ENCODE measurements around the gene YWHAE. TPM values are rescaled to one million over a fixed set of nuclear protein-coding genes. Genes with fewer than 3 reads are reported as not detected.
A peak's percentile ranks its signal among the peaks of the same experiment; 100 is the strongest.
"Not testable (repeated sequence)": the region's sequence is repeated elsewhere in the genome, so short reads cannot be mapped to it uniquely, and the experiment has no call there.

Gene YWHAE
- polyA plus RNA-seq, 1 experiment: 1,187 TPM

DNA sequence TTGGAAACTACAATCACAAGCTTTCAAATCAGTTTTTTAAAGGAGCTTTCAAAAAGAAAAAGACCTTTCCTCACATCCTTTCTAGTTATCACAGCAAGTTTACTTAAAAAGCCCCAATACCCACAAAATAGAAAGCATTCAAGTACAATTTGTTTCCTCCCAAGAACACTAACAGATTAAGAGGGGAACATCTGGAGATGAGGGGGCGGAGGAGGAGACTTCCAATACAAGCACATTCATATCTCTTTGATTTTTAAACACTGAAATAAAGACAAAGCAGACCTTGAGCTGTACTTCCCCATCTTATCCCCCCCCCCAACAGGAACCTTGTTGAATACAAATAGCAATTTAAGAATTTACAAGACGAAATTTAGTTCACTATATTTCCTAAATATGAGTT, 2.0 kb downstream of the YWHAE start:
- no peak for DNase-seq (ENCODE audit: low read depth, low spot score)
- TF ChIP-seq, protein P1, sequence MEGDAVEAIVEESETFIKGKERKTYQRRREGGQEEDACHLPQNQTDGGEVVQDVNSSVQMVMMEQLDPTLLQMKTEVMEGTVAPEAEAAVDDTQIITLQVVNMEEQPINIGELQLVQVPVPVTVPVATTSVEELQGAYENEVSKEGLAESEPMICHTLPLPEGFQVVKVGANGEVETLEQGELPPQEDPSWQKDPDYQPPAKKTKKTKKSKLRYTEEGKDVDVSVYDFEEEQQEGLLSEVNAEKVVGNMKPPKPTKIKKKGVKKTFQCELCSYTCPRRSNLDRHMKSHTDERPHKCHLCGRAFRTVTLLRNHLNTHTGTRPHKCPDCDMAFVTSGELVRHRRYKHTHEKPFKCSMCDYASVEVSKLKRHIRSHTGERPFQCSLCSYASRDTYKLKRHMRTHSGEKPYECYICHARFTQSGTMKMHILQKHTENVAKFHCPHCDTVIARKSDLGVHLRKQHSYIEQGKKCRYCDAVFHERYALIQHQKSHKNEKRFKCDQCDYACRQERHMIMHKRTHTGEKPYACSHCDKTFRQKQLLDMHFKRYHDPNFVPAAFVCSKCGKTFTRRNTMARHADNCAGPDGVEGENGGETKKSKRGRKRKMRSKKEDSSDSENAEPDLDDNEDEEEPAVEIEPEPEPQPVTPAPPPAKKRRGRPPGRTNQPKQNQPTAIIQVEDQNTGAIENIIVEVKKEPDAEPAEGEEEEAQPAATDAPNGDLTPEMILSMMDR (IDR thresholded peaks at IDR 0.05; ENCODE audit: low read depth, low read length): no peak
- ChIA-PET POLR2A (no interaction called here), CTCF (interaction anchor here (3.5 kb wide), 1 partner anchor 33 kb away, joined by 24 read pairs; no protein-coding TSS in a partner anchor)
- Histone ChIP-seq H3K9me3 (ENCODE audit: control insufficient read depth, insufficient read depth, low read length) (no peaks in the 10 kb centered on the region; the same call in 1 of the 2 replicates), H3K27ac (ENCODE audit: low read depth, low read length) (no peak overlapping the region), H3K27me3 (ENCODE audit: control insufficient read depth, insufficient read depth, low read length) (no peaks in the 10 kb centered on the region), H3K4me3 (ENCODE audit: low read depth, low read length) (peak overlapping the region; percentile 88)

DNA sequence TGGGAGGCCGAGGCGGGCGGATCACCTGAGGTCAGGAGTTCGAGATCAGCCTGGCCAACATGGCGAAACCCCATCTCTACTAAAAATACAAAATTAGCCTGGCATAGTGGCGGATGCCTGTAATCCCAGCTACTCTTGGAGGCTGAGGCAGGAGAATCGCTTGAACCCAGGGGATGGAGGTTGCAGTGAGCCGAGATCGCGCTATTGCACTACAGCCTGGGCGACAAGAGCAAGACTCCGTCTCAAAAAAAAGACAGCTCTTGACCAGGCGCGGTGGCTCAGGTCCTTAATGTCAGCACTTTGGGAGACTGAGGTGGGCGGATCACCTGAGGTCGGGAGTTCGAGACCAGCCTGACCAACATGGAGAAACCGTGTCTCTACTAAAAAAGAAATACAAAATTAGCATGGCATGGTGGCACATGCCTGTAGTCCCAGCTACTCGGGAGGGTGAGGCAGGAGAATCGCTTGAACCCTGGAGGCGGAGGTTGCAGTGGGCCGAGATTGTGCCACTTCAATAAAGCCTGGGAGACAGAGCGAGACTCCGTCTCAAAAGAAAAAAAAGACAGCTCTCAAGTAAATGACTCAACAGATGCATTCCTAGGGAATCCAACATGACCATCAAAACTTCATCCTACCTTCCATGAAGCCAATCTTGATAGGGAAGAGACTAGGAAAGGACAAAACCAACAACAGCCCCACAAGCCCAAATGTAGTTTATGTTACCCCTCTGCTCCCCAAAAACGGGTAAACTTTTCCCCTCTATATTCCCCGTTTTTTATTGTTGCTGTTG, 4.0 kb downstream of the YWHAE start:
- H3K27me3 ChIP-seq (ENCODE audit: control insufficient read depth, insufficient read depth, low read length); DNase-seq (ENCODE audit: low read depth, low spot score); H3K4me3 ChIP-seq (ENCODE audit: low read depth, low read length); POLR2A ChIA-PET; H3K9me3 ChIP-seq (ENCODE audit: control insufficient read depth, insufficient read depth, low read length); H3K27ac ChIP-seq (ENCODE audit: low read depth, low read length): not testable (repeated sequence)
- CTCF ChIA-PET: interaction anchor here (3.5 kb wide), 1 partner anchor 31 kb away, joined by 24 read pairs; no protein-coding TSS in a partner anchor

DNA sequence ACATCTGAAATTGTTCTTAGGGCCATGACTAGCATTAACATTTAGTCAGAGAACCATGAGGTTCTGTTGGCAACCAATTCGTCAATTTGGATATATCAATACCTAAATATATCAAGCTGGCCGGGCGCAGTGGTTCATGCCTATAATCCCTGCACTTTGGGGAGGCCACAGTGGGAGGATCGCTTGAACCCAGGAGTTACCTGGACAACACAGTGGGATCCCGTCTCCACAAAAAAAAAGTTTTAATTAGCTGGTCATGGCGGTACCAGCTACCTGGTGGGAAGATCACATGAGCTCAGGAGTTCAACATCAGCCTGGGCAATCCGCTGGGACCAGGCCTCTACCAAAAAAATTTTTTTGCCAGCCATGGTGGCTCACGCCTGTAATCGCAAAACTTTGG, 8.4 kb downstream of the YWHAE start:
- no peak overlapping the region for H3K27ac ChIP-seq (ENCODE audit: low read depth, low read length)

DNA sequence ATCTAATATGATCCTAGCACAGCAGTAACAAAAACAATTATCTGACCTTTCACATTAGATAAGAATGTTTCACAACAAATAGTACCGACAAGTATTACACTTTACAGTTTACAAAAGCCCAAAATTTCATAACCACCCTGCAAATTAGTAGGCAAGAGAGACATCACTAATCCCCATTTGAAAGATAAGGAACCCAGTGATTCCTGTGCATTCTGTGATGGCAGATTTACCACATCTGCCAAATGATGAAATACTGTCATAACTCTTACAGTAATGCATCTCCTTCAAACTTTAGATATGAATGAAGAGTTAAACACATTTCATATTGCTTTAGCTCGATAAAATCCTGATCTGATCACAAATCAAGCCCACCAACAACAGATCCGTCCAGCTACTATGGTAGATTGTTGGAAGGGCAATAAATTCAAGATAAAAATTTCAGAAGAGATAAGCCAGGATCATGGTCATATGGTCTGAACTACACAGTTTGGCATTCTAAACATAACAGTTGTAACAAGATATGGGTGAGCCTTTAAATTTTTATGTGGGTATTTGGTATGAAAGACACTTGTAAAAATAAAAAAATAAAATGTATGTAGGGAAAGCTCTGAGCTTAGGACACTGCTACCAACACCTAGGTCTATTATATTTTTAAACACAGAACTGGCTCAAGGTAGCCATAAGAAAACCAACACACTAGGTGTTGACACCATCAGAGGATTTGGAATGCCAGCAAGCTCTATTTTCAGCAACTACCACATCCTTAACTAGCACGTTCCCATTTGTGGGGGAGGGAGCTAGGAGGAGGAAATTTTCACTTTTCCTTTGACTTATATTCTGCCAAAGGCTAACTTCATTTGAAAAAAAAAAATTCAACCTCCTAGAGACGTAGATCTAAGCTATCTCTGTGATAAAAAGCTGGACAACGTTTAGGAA, 9.3 kb downstream of the YWHAE start:
- POLR2A ChIA-PET: interaction anchor here (0.7 to 1.3 kb wide), 2 partner anchors 9 to 23 kb away, joined by 3 to 5 read pairs; partner anchors contain the start of gene YWHAE
- TF ChIP-seq, protein P1 (IDR thresholded peaks at IDR 0.05; ENCODE audit: low read depth, low read length): no peak
- CTCF ChIA-PET: interaction anchor here (1.2 to 6.4 kb wide), 2 partner anchors 25 to 29 kb away, joined by 4 to 68 read pairs; no protein-coding TSS in a partner anchor
- Histone ChIP-seq H3K27me3 (ENCODE audit: control insufficient read depth, insufficient read depth, low read length) (no peaks in the 10 kb centered on the region), H3K4me3 (ENCODE audit: low read depth, low read length) (no peak overlapping the region), H3K27ac (ENCODE audit: low read depth, low read length) (no peak overlapping the region), H3K9me3 (ENCODE audit: control insufficient read depth, insufficient read depth, low read length) (no peaks in the 10 kb centered on the region)
- no peak for DNase-seq (ENCODE audit: low read depth, low spot score)

More for the DNA sequence above, 8.4 kb downstream of the YWHAE start:
- Histone ChIP-seq H3K4me3 (ENCODE audit: low read depth, low read length) (no peak overlapping the region), H3K9me3 (ENCODE audit: control insufficient read depth, insufficient read depth, low read length) (no peaks in the 10 kb centered on the region), H3K27me3 (ENCODE audit: control insufficient read depth, insufficient read depth, low read length) (no peaks in the 10 kb centered on the region)
- POLR2A ChIA-PET: interaction anchor here (0.6 to 1.3 kb wide), 2 partner anchors 8 to 35 kb away, joined by 5 read pairs; partner anchors contain the start of gene YWHAE
- TF ChIP-seq, protein P1 (IDR thresholded peaks at IDR 0.05; ENCODE audit: low read depth, low read length): no peak
- CTCF ChIA-PET: interaction anchor here (1.2 to 6.4 kb wide), 2 partner anchors 26 to 30 kb away, joined by 4 to 68 read pairs; no protein-coding TSS in a partner anchor
- no peak for DNase-seq (ENCODE audit: low read depth, low spot score)

DNA sequence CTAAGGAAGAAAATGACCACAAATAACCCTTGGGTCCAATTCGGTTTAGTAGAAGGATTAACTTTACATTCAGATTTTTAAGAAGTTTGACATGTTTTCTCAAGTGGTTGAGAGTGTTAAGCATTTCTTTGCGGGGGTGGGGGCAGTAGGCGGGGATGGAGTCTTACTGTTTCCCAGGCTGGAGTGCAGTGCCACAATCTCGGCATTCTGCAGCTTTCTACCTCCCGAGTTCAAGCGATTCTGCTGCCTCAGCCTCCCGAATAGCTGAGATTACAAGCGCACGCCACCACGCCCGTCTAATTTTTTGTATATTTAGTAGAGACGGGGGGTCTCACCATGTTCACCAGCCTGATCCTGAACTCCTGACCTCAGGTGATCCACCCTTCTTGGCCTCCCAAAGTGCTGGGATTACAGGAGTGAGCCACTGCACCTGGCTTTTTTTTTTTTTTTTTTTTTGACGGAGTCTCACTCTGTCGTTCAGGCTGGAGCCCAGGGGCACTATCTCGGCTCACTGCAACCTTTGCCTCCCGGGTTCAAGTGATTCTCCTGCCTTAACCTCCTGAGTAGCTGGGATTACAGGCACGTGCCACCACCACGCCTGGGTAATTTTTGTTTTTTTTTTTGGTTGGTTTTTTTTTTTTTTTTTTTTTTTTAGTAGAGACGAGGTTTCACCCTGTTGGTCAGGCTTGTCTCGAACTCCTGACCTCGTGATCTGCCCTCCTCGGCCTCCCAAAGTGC, 12.4 kb downstream of the YWHAE start:
- not testable (repeated sequence) for H3K9me3 ChIP-seq (ENCODE audit: control insufficient read depth, insufficient read depth, low read length); H3K4me3 ChIP-seq (ENCODE audit: low read depth, low read length); H3K27me3 ChIP-seq (ENCODE audit: control insufficient read depth, insufficient read depth, low read length); H3K27ac ChIP-seq (ENCODE audit: low read depth, low read length); DNase-seq (ENCODE audit: low read depth, low spot score)
- POLR2A ChIA-PET: interaction anchor here (0.7 kb wide), 1 partner anchor 18 kb away, joined by 4 read pairs; no protein-coding TSS in a partner anchor
- CTCF ChIA-PET: interaction anchor here (4.7 kb wide), 1 partner anchor 22 kb away, joined by 21 read pairs; no protein-coding TSS in a partner anchor

DNA sequence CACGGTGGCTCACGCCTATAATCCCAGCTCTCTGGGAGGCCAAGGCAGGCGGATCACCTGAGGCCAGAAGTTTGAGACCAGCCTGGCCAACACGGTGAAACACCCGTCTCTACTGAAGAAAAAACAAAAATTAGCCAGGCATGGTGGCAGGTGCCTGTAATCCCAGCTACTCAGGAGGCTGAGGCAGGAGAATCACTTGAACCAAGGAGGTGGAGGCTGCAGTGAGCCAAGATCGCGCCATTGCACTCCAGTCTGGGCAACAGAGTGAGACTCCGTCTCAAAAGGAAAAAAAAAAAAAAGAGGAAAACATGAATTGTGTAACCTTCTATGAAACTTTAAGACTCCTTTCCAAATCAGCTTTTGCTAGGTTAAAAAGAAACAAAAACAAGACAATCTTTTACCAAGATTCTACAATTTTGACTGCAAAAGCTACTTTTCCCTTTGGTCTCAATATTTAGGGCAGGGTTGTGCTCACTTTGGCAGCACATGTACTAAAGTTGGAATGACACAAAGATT, 13.3 kb downstream of the YWHAE start:
- H3K27ac ChIP-seq (ENCODE audit: low read depth, low read length); H3K27me3 ChIP-seq (ENCODE audit: control insufficient read depth, insufficient read depth, low read length); DNase-seq (ENCODE audit: low read depth, low spot score); H3K9me3 ChIP-seq (ENCODE audit: control insufficient read depth, insufficient read depth, low read length); H3K4me3 ChIP-seq (ENCODE audit: low read depth, low read length): not testable (repeated sequence)
- POLR2A ChIA-PET: interaction anchor here (0.5 kb wide), 1 partner anchor 13 kb away, joined by 5 read pairs; the partner anchor contains the start of gene YWHAE
- CTCF ChIA-PET: interaction anchor here (4.7 kb wide), 1 partner anchor 21 kb away, joined by 21 read pairs; no protein-coding TSS in a partner anchor
